Globus pallidus (tissue), 1 donor: Measurements from ENCODE around the gene KNCN.

Experiments
- DNase-seq: peaks from one replicate; pipeline ENCODE4 v3.0.0-alpha.2; 2015; ENCODE audit warnings: low spot score

KNCN gene

GRCh38 chr1:46568461-46568891 lies 17.0 kb upstream of the KNCN start:
- DNase-seq, result no peak

GRCh38 chr1:46563341-46563740 lies 11.9 kb upstream of the KNCN start:
- DNase-seq, result no peak

GRCh38 chr1:46562498-46562897 lies 11.1 kb upstream of the KNCN start:
- DNase-seq, result no peak

GRCh38 chr1:46558966-46559365 lies 7.5 kb upstream of the KNCN start:
- DNase-seq, result no peak

GRCh38 chr1:46558141-46558963 lies 6.9 kb upstream of the KNCN start:
- DNase-seq, result no peak

DNA sequence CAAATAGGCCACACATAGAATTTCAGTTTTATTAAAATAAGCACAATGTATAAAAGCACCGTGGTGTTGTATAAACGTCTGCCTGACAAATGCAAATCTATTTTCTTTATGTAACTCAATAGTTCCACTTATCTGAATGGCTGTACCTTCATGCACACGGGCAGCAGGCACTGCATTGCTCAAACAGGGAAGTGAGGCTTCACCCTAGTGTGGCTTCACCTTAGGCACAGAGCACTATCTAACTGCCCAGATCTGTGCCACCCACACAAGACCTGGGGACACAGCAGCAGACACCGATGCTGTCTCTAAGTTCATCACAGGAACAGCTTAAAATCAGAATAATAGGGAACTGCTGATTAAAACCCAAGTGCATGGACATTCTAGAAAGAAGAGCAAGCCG lies 6.0 kb upstream of the KNCN start:
- no peak for DNase-seq

- no peak for DNase-seq
Measured at GRCh38 chr1:46556822-46557221, 5.4 kb upstream of the KNCN start.

GRCh38 chr1:46555826-46556619 lies 4.6 kb upstream of the KNCN start:
- no peak for DNase-seq

- DNase-seq, result no peak
Measured at GRCh38 chr1:46554597-46555381, 3.3 kb upstream of the KNCN start.

GRCh38 chr1:46554236-46554596 lies 2.8 kb upstream of the KNCN start:
- no peak for DNase-seq

DNA sequence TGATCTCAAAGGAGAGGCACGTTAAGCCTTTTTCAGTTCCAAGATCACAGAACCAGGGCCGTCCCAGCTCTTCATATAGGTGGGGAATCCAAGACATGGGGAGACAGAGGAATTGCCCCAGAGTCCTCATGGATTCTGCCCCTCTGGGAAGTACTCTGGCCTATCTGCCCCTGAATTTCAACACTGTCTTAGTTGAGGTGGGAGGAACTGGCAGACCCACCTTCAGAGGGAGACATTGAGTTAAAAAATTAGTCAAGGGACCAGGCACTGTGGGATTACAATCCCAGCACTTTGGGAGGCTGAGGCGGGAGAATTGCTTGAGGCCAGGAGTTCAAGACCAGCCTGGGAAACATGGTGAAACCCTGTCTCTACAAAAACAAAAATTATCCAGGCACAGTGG lies 2.1 kb upstream of the KNCN start:
- DNase-seq, result no peak

GRCh38 chr1:46552357-46553237 lies 1.1 kb upstream of the KNCN start:
- no peak for DNase-seq

DNA sequence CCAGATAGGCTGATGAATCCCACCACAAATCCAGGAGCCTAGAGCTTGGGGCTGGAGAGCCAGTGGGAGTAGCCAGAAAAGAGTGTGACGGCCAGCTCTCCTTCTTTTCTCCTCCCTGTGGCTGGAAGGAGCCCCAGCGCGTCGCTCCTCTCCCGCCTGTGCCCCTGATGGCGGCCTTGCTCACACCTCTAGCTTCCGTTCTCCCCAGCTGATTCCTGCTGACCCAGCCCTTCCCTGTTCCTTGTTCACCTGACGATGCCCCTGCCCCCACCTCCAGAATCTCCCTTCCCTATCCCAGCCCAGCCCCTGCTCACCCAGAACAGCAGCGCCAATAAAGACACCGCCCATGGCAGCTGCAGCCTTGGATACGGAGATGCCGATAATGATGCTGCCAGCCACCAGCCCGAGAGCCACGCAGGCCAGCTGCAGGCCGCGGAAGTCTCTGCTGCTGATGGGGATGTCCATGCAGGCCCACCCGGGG lies 656 bp downstream of the KNCN start:
- DNase-seq, result no peak

GRCh38 chr1:46549697-46550681 lies 1.5 kb downstream of the KNCN start:
- DNase-seq, result no peak

GRCh38 chr1:46547481-46548383 lies 3.7 kb downstream of the KNCN start:
- no peak for DNase-seq

GRCh38 chr1:46546210-46546609 lies 5.2 kb downstream of the KNCN start:
- DNase-seq, result no peak

DNA sequence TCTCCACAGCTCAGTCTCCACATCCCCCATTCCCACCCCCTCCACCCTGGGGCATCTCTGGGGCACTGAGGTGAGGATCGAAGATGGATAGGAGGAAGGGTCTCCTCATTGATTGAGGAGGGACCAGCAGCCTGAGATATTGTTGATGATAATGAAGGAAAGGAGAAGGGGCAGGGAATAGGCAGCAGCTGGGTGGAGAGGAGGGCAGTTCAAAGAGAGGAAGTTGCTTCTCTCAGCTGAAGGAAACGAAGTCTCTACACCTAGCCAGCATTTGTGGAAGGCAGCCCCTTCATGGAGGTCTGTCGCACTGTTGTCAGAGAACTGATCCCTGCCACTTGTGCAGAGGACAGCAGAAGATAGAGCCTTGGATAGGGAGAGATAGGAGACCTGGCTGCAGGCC lies 5.7 kb downstream of the KNCN start:
- no peak for DNase-seq

- no peak for DNase-seq
Measured at GRCh38 chr1:46544561-46545240, 6.7 kb downstream of the KNCN start.
